DND-41 (cell line): ENCODE results near the gene PDIA5.

Source experiments
- EZH2 ChIP-seq: IDR thresholded peaks from 3 replicates; pipeline ENCODE4 v1.6.1; 2012; ENCODE audit warnings: borderline replicate concordance, low read depth, mild to moderate bottlenecking, moderate library complexity, low read length, inconsistent platforms; ENCODE audit not compliant: severe bottlenecking
- TF ChIP-seq, protein P1 (sequence below): IDR thresholded peaks from 2 replicates; pipeline ENCODE4 v1.5.1; 2012; ENCODE audit warnings: borderline replicate concordance, low read length, moderate library complexity, mild to moderate bottlenecking; ENCODE audit not compliant: poor library complexity, severe bottlenecking; ENCODE audit errors: extremely low read depth

DNA sequence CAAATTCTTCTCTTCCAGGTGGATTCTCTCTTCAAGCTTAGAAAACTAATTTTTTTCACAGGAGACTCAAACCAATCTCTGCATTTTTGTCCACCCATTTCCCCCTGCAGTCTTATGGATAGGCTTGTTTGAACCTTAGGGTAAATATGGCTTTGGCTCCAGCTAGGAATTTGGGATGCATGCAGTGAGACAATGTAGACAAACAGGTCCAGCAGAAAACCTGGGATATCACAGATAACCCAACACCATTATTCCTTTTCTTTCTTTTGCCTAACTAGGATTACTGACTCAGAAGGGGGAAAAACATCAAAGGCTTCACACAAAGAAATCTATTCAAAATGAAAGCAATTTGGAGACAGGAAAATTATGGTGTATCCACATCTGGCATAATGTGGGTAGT is 28.1 kb upstream of the PDIA5 start:
- TF ChIP-seq, protein P1, sequence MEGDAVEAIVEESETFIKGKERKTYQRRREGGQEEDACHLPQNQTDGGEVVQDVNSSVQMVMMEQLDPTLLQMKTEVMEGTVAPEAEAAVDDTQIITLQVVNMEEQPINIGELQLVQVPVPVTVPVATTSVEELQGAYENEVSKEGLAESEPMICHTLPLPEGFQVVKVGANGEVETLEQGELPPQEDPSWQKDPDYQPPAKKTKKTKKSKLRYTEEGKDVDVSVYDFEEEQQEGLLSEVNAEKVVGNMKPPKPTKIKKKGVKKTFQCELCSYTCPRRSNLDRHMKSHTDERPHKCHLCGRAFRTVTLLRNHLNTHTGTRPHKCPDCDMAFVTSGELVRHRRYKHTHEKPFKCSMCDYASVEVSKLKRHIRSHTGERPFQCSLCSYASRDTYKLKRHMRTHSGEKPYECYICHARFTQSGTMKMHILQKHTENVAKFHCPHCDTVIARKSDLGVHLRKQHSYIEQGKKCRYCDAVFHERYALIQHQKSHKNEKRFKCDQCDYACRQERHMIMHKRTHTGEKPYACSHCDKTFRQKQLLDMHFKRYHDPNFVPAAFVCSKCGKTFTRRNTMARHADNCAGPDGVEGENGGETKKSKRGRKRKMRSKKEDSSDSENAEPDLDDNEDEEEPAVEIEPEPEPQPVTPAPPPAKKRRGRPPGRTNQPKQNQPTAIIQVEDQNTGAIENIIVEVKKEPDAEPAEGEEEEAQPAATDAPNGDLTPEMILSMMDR: no peak
- no peak for TF ChIP-seq EZH2
